ENCODE measurements around the gene LEF1.

The LEF1 gene

GRCh38 chr4:108172753-108173598 is 4.2 kb upstream of the LEF1 start:
- Histone ChIP-seq H3K4me3 (ENCODE audit: low read length) (peak overlapping the region; percentile 66), H3K27me3 (ENCODE audit: control insufficient read depth, insufficient read depth, low read length) (peaks cover 32% of the 10 kb centered on the region), H3K9ac (ENCODE audit: low read length) (no peak overlapping the region), H3K27ac (ENCODE audit: low read depth, low read length) (no peak overlapping the region), H3K36me3 (ENCODE audit: control insufficient read depth, insufficient read depth, low read length) (no peaks in the 10 kb centered on the region), H3K4me1 (ENCODE audit: control insufficient read depth, insufficient read depth, low read length) (peaks cover 3% of the 10 kb centered on the region)

GRCh38 chr4:108172231-108172752 is 3.6 kb upstream of the LEF1 start:
- H3K4me3 ChIP-seq (ENCODE audit: low read length): peak overlapping the region; percentile 66
- no peak overlapping the region for H3K27ac ChIP-seq (ENCODE audit: low read depth, low read length)
- H3K36me3 ChIP-seq (ENCODE audit: control insufficient read depth, insufficient read depth, low read length): no peaks in the 10 kb centered on the region
- H3K4me1 ChIP-seq (ENCODE audit: control insufficient read depth, insufficient read depth, low read length): peaks cover 3% of the 10 kb centered on the region
- H3K9ac ChIP-seq (ENCODE audit: low read length): no peak overlapping the region
- peaks cover 36% of the 10 kb centered on the region for H3K27me3 ChIP-seq (ENCODE audit: control insufficient read depth, insufficient read depth, low read length)

- no peak overlapping the region for H3K9ac ChIP-seq (ENCODE audit: low read length)
- H3K27ac ChIP-seq (ENCODE audit: low read depth, low read length): no peak overlapping the region
- H3K4me1 ChIP-seq (ENCODE audit: control insufficient read depth, insufficient read depth, low read length): peaks cover 3% of the 10 kb centered on the region
- no peak overlapping the region for H3K4me3 ChIP-seq (ENCODE audit: low read length)
- no peaks in the 10 kb centered on the region for H3K36me3 ChIP-seq (ENCODE audit: control insufficient read depth, insufficient read depth, low read length)
- peaks cover 40% of the 10 kb centered on the region for H3K27me3 ChIP-seq (ENCODE audit: control insufficient read depth, insufficient read depth, low read length)
These were observed 2.9 kb upstream of the LEF1 start for GRCh38 chr4:108171339-108172230.

GRCh38 chr4:108170631-108171338 is 2.1 kb upstream of the LEF1 start:
- H3K4me1 ChIP-seq (ENCODE audit: control insufficient read depth, insufficient read depth, low read length): peaks cover 3% of the 10 kb centered on the region
- H3K27ac ChIP-seq (ENCODE audit: low read depth, low read length): no peak overlapping the region
- H3K36me3 ChIP-seq (ENCODE audit: control insufficient read depth, insufficient read depth, low read length): no peaks in the 10 kb centered on the region
- no peak overlapping the region for H3K4me3 ChIP-seq (ENCODE audit: low read length)
- H3K27me3 ChIP-seq (ENCODE audit: control insufficient read depth, insufficient read depth, low read length): peaks cover 48% of the 10 kb centered on the region
- no peak overlapping the region for H3K9ac ChIP-seq (ENCODE audit: low read length)

GRCh38 chr4:108169664-108170063 is 932 bp upstream of the LEF1 start:
- Histone ChIP-seq H3K4me1 (ENCODE audit: control insufficient read depth, insufficient read depth, low read length) (peaks cover 3% of the 10 kb centered on the region), H3K9ac (ENCODE audit: low read length) (no peak overlapping the region), H3K27ac (ENCODE audit: low read depth, low read length) (no peak overlapping the region), H3K36me3 (ENCODE audit: control insufficient read depth, insufficient read depth, low read length) (no peaks in the 10 kb centered on the region), H3K4me3 (ENCODE audit: low read length) (no peak overlapping the region), H3K27me3 (ENCODE audit: control insufficient read depth, insufficient read depth, low read length) (peaks cover 54% of the 10 kb centered on the region)

GRCh38 chr4:108168160-108168670 is 517 bp downstream of the LEF1 start:
- H3K36me3 ChIP-seq (ENCODE audit: control insufficient read depth, insufficient read depth, low read length): no peaks in the 10 kb centered on the region
- no peak overlapping the region for H3K27ac ChIP-seq (ENCODE audit: low read depth, low read length)
- peaks cover 54% of the 10 kb centered on the region for H3K27me3 ChIP-seq (ENCODE audit: control insufficient read depth, insufficient read depth, low read length)
- peaks cover 3% of the 10 kb centered on the region for H3K4me1 ChIP-seq (ENCODE audit: control insufficient read depth, insufficient read depth, low read length)
- H3K4me3 ChIP-seq (ENCODE audit: low read length): peak overlapping the region; percentile 72
- H3K9ac ChIP-seq (ENCODE audit: low read length): no peak overlapping the region

- Histone ChIP-seq H3K27ac (ENCODE audit: low read depth, low read length) (no peak overlapping the region), H3K27me3 (ENCODE audit: control insufficient read depth, insufficient read depth, low read length) (peaks cover 51% of the 10 kb centered on the region)
These were observed 2.1 kb downstream of the LEF1 start for GRCh38 chr4:108166441-108167315.

GRCh38 chr4:108166038-108166437 is 2.7 kb downstream of the LEF1 start:
- Histone ChIP-seq H3K4me1 (ENCODE audit: control insufficient read depth, insufficient read depth, low read length) (peaks cover 3% of the 10 kb centered on the region), H3K27me3 (ENCODE audit: control insufficient read depth, insufficient read depth, low read length) (peaks cover 44% of the 10 kb centered on the region), H3K9ac (ENCODE audit: low read length) (no peak overlapping the region), H3K4me3 (ENCODE audit: low read length) (peak overlapping the region; percentile 1), H3K36me3 (ENCODE audit: control insufficient read depth, insufficient read depth, low read length) (no peaks in the 10 kb centered on the region), H3K27ac (ENCODE audit: low read depth, low read length) (no peak overlapping the region)

More at GRCh38 chr4:108166441-108167315, 2.1 kb downstream of the LEF1 start:
- Histone ChIP-seq H3K4me1 (ENCODE audit: control insufficient read depth, insufficient read depth, low read length) (peaks cover 3% of the 10 kb centered on the region), H3K36me3 (ENCODE audit: control insufficient read depth, insufficient read depth, low read length) (no peaks in the 10 kb centered on the region), H3K9ac (ENCODE audit: low read length) (no peak overlapping the region), H3K4me3 (ENCODE audit: low read length) (peak overlapping the region; percentile 72)

- peaks cover 3% of the 10 kb centered on the region for H3K4me1 ChIP-seq (ENCODE audit: control insufficient read depth, insufficient read depth, low read length)
- H3K9ac ChIP-seq (ENCODE audit: low read length): no peak overlapping the region
- H3K36me3 ChIP-seq (ENCODE audit: control insufficient read depth, insufficient read depth, low read length): no peaks in the 10 kb centered on the region
- no peak overlapping the region for H3K27ac ChIP-seq (ENCODE audit: low read depth, low read length)
- H3K27me3 ChIP-seq (ENCODE audit: control insufficient read depth, insufficient read depth, low read length): peaks cover 40% of the 10 kb centered on the region
- no peak overlapping the region for H3K4me3 ChIP-seq (ENCODE audit: low read length)
These were observed 3.1 kb downstream of the LEF1 start for GRCh38 chr4:108165586-108165985.

- H3K27me3 ChIP-seq (ENCODE audit: control insufficient read depth, insufficient read depth, low read length): peaks cover 26% of the 10 kb centered on the region
- no peak overlapping the region for H3K9ac ChIP-seq (ENCODE audit: low read length)
- no peaks in the 10 kb centered on the region for H3K36me3 ChIP-seq (ENCODE audit: control insufficient read depth, insufficient read depth, low read length)
- no peak overlapping the region for H3K4me3 ChIP-seq (ENCODE audit: low read length)
- H3K27ac ChIP-seq (ENCODE audit: low read depth, low read length): no peak overlapping the region
- H3K4me1 ChIP-seq (ENCODE audit: control insufficient read depth, insufficient read depth, low read length): no peaks in the 10 kb centered on the region
These were observed 5.4 kb downstream of the LEF1 start for GRCh38 chr4:108163351-108163750.

GRCh38 chr4:108160741-108161352 is 7.9 kb downstream of the LEF1 start:
- H3K4me1 ChIP-seq (ENCODE audit: control insufficient read depth, insufficient read depth, low read length): no peaks in the 10 kb centered on the region
- H3K4me3 ChIP-seq (ENCODE audit: low read length): no peak overlapping the region
- H3K27ac ChIP-seq (ENCODE audit: low read depth, low read length): no peak overlapping the region
- H3K9ac ChIP-seq (ENCODE audit: low read length): no peak overlapping the region
- H3K27me3 ChIP-seq (ENCODE audit: control insufficient read depth, insufficient read depth, low read length): peaks cover 7% of the 10 kb centered on the region
- H3K36me3 ChIP-seq (ENCODE audit: control insufficient read depth, insufficient read depth, low read length): no peaks in the 10 kb centered on the region
